KOPT-K1 (cell line): ENCODE results near the gene ADGRE3.
"Not testable (repeated sequence)": the region's sequence is repeated elsewhere in the genome, so short reads cannot be mapped to it uniquely, and the experiment has no call there.

Experiments
- H3K27ac ChIP-seq: fragments of 200-600 bp; sonication (generic); 2 replicates; pipeline ENCODE4 v1.5.1; 2016; ENCODE audit warnings: antibody characterized with exemption, mild to moderate bottlenecking, low read depth, low read length; ENCODE audit not compliant: poor library complexity, severe bottlenecking
- H3K36me3 ChIP-seq: fragments of 200-600 bp; sonication (generic); 2 replicates; pipeline ENCODE4 v1.5.1; 2017; ENCODE audit warnings: antibody characterized with exemption, mild to moderate bottlenecking, low read length, moderate library complexity; ENCODE audit not compliant: insufficient read depth
- H3K9me3 ChIP-seq: fragments of 200-600 bp; sonication (generic); 2 replicates; pipeline ENCODE4 v1.5.1; 2017; ENCODE audit warnings: antibody characterized with exemption, low read length, mild to moderate bottlenecking; ENCODE audit not compliant: insufficient read depth, poor library complexity, severe bottlenecking

Gene ADGRE3

DNA sequence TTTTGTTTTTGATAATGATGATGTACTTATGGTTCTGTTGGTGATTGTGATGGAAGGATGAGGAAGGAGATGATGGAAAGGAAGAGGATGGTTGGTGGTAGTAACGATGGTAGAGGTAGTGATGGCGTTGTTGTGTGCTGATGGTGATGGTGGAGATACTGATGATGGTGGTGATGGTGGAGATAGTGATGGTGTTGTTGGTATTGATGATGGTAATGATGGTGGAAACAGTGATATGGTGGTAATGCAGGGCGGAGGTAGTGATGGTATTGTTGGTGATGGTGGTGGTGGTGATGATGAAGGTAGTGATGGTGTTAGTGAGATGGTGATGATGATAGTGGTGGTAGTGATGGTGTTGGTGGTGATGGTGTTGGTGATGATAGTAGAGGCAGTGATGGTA, 79.1 kb downstream of the ADGRE3 start:
- H3K27ac ChIP-seq = no peak overlapping the region
- no peaks in the 10 kb centered on the region for H3K9me3 ChIP-seq
- no peaks in the 10 kb centered on the region for H3K36me3 ChIP-seq

DNA sequence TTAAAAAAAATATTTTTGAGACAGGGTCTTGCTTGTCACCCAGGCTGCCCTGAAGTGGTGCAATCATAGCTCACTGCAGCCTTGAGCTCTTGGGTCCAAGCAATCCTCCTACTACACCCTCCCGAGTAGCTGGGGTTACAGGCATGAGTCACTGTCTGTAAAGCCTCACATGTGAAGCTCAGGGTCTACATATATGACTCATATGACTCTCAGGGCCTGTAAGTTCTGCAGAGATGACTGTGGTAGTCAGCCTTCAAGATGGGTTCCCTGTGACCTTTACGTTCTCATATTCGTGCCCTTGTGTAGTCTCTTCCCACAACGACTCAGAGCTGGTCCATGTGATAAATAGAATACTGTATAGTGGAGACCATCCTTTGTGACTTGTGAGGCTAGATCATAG, 85.2 kb downstream of the ADGRE3 start:
- H3K27ac ChIP-seq, H3K36me3 ChIP-seq, H3K9me3 ChIP-seq: not testable (repeated sequence)

DNA sequence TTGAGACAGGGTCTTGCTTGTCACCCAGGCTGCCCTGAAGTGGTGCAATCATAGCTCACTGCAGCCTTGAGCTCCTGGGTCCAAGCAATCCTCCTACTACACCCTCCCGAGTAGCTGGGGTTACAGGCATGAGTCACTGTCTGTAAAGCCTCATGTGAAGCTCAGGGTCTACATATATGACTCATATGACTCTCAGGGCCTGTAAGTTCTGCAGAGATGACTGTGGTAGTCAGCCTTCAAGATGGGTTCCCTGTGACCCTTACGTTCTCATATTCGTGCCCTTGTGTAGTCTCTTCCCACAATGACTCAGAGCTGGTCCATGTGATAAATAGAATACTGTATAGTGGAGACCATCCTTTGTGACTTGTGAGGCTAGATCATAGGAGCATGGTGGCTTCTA, 89.5 kb downstream of the ADGRE3 start:
- not testable (repeated sequence) for H3K36me3 ChIP-seq, H3K27ac ChIP-seq, H3K9me3 ChIP-seq

- not testable (repeated sequence) for H3K27ac ChIP-seq, H3K36me3 ChIP-seq, H3K9me3 ChIP-seq
Observed at GRCh38 chr19:14584372-14584771, 90.3 kb downstream of the ADGRE3 start.

GRCh38 chr19:14582894-14583340, 91.7 kb downstream of the ADGRE3 start, which contains the start of gene CLEC17A:
CLEC17A (plus strand) TSS chr19:14583084; CDS start chr19:14583161, 77 bp downstream.
- H3K9me3 ChIP-seq = no peaks in the 10 kb centered on the region
- H3K36me3 ChIP-seq = no peaks in the 10 kb centered on the region
- H3K27ac ChIP-seq = no peak within 1 kb of the TSS

DNA sequence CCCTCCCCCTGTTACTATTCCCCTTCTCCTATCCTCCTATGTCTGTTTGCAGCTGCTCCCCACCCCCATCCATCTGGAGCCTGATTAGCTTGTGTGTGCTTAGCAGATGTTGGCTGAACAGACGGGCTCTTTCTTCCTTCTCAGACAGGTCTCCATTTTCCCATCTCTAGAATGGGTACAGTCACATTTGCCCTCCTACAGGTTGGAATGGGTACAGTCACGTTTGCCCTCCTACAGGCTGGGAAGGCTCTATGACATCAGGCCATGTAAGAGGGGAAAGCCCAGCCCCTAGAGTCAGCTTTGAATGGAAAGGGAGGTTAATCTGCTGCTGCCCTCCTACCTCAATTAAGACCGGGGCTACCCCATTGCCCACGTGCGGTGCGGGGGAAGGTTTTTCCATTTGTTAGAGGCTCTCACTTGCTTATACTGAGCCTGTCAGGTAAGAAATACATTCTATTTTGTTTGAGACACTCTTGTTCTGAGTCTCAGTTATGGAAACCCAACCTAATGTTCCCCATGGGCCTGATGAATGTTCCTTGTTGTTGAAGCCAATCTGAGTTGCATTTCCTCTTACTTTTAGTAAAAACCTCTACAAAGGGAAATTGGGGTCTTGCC, 93.9 kb downstream of the ADGRE3 start:
- Histone ChIP-seq H3K27ac (no peak overlapping the region), H3K9me3 (no peaks in the 10 kb centered on the region), H3K36me3 (no peaks in the 10 kb centered on the region)

GRCh38 chr19:14577885-14578427, 96.7 kb downstream of the ADGRE3 start:
- Histone ChIP-seq H3K36me3 (no peaks in the 10 kb centered on the region), H3K27ac (no peak overlapping the region), H3K9me3 (no peaks in the 10 kb centered on the region)

DNA sequence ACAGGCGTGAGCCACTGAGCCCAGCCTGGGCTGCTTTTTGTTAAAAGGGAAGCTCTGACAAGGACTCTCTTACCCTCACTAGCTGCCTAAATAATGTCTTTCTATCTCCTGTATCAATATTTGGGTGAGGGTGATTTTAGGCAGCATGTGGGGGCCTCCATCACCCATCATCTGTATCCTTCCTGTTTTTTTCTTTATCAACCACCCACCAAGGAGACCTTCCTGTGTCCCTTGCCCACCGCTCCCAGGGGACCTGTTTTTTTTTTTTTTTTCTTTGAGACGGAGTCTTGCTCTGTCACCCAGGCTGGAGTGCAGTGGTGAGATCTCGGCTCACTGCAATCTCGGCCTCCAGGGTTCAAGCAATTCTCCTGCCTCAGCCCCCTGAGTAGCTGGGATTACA, 97.4 kb downstream of the ADGRE3 start:
- no peak overlapping the region for H3K27ac ChIP-seq
- no peaks in the 10 kb centered on the region for H3K9me3 ChIP-seq

DNA sequence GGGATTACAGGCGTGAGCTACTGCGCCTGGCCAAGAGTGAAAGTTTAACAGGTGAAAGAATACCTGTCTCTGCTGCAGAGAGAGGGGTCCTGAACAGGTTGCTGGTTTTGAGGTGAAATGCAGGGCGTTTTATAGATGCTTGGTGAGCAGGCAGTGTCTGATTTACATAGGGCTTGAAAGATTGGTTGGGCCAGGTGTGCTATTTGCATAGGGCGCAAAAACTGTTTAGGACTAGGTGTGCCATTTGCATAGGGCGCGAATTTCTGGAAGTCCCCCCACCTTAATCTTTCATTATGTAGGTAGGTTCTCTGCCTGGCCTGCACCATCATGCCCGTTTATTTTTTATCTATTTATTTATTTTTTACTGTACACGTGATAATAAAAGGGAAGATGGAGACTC, 98.3 kb downstream of the ADGRE3 start:
- Histone ChIP-seq H3K9me3 (no peaks in the 10 kb centered on the region), H3K27ac (no peak overlapping the region), H3K36me3 (no peaks in the 10 kb centered on the region)

More for the DNA sequence above, 97.4 kb downstream of the ADGRE3 start:
- no peaks in the 10 kb centered on the region for H3K36me3 ChIP-seq

- Histone ChIP-seq H3K27ac (no peak overlapping the region), H3K36me3 (no peaks in the 10 kb centered on the region), H3K9me3 (no peaks in the 10 kb centered on the region)
Observed at GRCh38 chr19:14575428-14575980, 99.1 kb downstream of the ADGRE3 start.

DNA sequence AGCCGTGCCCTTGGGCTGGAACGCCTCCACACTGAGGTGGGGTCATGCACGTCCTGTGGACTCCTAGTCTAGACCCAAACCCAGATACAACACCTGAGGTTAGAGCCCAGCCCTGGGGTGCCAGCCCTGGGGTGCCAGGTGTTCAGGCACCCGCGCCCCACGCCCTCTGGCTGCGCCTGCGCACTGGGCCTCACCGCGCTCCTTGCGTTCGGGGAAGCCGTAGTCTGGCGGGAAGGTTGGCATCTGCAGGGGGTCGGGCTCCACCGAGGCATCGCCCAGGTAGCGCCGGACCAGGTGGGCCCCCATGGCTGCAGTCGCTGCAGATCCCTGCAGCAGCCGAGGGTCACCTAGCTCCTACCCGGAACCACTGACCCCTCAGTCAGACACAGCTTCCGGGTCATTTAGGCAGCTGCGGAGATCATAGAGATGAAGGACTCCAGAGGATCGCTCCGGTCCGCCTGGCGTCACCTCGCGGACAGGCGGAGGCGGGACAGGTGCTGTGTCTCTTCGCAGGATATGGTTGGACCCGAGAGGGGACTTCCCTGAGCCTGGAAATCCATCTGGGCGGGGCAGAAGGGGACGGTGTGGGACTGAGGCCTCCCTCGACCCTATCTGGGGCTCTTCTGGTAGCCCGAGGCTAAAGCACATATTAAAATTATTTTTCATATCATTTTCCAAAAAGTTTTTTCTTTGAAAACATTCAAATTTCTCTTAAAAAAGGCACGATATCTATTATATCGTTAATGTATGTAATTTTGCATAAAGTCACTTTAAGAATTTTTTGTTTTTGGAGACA, 102.8 kb downstream of the ADGRE3 start, which contains the start of gene NDUFB7:
Gene NDUFB7 (minus strand): TSS at position 372 of the 796 bp plus-strand sequence. CDS start 66 bp downstream, at position 306.
- no peaks in the 10 kb centered on the region for H3K9me3 ChIP-seq
- H3K27ac ChIP-seq = peak within 1 kb of the TSS; percentile 85
- peaks cover 22% of the 10 kb centered on the region; the same call in 1 of the 2 replicates for H3K36me3 ChIP-seq

DNA sequence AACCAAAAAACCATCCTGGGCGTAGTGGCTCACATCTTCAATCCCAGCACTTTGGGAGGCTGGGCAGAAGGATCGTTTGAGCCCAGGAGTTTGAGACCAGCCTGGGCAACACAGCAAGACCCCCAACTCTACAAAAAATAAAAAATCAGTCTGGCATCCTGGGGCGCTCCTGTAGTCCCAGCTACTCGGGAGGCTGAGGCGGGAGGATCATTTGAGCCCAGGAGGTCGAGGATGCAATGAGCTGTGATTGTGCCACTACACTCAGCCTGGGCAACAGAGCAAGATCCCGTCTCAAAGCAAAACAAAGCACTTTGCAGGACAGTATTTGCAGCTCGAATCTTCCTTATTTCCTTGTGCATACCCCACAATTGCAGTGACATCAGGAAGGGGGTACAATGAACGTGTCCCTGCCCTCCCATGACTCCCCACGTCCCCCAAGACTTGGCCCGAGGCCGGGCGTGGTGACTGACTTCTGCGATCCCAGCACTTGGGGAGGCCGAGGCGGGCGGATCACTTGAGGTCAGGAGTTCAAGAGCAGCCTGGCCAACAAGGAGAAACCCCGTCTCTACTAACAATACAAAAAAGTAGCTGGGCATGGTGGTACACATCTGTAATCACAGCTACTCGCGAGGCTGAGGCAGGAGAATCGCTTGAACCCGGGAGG, 103.6 kb downstream of the ADGRE3 start:
- no peaks in the 10 kb centered on the region for H3K9me3 ChIP-seq
- peak overlapping the region; percentile 85 for H3K27ac ChIP-seq
- peaks cover 27% of the 10 kb centered on the region; the same call in 1 of the 2 replicates for H3K36me3 ChIP-seq
